GM21390 (cell line): ENCODE measurements around the gene MESP1.

Experiments used
- ATAC-seq: cut with Tn5 transposase; IDR thresholded peaks from one replicate; pipeline ENCODE4 v1.9.1; 2021; ENCODE audit not compliant: unreplicated experiment

Gene MESP1

DNA sequence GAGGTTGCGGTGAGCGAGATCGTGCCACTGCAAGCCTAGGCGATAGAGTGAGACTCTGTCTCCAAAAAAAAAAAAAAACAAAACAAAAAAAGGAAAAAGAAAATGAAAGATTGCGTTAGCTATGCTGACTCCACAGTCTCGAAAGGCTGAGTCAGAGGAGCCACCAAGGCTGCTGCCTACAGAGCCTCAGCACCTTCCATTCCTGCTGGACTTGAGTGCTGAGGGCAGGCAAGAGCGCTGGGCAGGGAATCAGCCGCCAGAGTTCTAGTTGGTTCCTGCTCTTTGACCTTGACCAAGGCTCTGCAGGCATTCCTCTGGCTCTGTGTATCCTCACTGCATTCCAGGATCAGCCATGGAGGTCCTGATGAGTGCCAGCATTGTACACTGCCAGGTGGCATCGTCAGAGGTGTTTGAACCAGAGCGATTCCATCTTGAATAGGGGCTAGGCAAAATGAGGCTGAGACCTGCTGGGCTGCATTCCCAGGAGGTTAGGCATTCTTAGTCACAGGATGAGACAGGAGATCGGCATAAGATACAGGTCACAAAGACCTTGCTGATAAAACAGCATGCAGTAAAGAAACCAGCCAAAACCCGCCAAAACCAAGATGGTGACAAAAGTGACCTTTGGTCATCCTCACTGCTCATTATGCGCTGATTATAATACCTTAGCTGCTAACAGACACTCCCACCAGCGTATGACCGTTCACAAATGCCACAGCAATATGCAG lies 31.0 kb upstream of the MESP1 start:
- no peak for ATAC-seq

DNA sequence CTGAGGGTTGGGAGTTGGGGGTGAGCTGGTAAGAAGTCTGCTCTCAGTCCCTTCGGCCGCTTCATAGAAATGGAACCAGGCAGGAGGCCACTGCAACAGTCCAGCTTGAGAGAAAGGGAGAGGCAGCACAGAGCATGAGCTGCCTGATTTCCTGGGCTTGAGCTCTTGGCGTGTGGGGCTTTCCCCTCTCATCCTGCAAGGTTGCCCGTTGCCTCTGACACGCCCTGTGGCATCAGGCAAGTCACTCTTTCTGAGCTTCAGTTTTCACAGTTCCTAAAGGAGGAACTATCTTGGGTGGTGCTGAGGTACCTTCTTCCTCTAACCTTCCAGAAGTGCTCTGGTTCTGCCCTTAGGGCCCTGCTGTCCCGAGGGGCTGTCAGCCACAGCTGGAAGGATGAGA lies 30.0 kb upstream of the MESP1 start:
- no peak for ATAC-seq

DNA sequence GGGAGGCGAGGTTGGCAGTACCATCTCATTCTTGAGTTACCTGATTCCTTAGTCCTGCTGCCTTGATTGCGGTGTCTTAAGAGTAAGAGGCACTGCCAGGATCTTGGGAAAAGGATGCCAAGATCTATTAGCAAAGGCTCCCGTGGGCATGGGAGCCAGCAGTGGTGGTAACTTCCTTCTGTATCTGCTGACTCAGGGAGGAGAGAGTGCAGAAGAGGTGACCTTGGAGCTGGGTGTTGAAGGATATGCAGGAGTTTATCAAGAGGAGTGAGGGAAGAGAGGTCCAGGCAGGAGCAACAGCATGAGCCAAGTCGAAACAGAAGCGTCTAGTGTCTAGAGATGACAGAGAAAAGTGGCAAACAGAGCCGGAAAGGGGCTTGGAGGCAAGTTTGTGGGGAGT lies 29.6 kb upstream of the MESP1 start:
- no peak for ATAC-seq

DNA sequence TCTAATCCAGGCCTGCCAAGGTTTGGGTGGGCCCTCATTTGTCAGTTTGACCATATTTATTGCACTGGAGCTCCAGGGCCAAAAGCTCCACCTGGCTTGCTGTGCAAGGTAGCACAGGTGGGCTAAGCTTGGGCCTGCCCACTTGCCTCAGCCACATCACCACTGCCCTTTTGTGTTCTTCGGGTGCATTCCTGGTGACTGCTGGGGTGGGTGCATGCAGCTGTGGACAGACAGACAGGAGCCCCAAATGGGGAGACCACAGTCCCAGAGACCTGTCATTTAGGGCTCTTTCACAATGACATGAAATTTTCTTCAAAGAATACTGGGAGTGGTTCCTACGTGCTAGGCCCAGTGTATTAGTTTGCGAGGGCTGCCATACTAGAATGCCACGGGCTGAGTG lies 27.8 kb upstream of the MESP1 start:
- no peak for ATAC-seq

DNA sequence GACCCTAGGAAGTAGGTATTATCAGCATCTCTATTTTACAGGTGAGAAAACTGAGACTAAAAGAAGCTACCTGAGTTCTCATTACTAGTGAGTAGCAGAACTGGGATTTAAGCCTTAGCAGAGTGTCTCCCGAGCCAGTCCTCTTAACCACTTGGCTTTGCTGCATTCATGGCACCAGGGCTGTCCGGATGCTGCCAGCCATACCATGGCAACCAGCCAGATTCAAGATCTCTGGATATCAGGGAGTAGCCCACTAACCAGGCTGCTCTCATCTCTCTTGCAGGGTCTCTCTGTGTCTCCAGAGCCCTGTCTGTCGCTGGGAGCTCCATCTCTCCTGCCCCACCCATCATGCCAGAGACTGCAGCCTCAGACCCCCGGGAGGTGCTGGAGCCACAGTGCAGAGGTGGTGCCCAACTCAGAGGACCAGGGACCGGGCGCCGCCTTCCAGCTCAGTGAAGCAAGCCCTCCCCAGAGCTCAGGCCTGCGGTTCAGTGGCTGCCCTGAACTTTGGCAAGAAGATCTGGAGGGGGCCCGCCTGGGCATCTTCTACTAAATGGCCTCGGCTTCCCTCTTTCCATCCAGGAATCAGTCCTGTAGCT lies 26.8 kb upstream of the MESP1 start:
- ATAC-seq, result no peak

DNA sequence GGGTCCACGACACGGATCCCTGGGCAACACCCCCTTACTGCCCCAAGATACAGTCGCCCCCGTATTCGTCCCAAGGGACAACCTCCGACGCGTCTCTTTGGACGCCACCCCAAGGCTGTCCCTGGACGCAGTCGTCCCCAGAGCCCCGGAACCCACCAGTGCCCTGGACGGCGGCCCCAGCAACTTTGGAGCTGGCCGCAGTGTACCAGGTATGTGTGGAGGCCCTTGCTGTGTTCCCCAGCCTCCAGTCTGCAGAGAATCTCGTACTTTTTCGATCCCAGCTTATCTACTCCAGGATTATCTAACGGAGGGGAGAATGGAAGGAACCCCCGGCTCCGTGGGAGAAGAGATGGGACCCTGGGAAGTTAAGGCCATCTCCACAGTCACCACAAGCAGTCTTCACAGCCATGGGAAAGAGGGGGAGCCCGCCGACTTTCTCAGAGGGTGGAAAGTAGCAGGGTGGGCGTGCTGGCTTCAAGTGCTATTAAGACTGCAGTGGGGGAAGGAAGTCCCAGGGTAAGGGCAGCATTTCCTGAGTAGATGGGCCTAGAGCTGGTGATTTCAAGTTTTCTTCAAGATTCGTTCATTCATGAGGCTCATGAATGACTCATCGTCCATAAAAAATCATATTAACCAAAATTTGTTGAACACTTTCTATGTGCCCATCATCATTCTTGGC lies 26.2 kb upstream of the MESP1 start:
- no peak for ATAC-seq

DNA sequence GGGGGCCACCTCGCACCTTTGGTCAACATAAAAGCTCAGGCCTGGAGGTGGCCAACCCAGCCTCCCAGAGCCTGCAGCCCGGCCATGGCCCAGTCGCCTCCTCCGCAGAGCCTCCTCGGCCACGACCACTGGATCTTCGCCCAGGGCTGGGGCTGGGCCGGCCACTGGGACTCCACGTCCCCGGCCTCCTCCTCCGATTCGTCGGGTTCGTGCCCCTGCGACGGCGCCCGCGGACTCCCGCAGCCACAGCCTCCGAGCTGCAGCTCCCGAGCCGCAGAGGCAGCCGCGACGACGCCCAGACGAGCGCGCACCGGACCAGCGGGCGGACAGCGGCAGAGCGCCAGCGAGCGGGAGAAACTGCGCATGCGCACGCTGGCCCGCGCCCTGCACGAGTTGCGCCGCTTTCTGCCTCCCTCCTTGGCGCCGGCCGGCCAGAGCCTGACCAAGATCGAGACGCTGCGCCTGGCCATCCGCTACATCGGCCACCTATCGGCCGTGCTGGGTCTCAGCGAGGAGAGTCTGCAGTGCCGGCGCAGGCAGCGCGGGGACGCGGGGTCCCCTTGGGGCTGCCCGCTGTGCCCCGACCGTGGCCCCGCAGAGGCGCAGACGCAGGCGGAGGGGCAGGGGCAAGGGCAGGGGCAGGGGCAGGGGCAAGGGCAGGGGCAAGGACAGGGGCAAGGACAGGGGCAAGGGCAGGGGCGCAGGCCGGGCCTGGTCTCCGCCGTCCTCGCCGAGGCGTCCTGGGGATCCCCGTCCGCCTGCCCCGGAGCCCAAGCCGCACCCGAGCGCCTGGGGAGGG lies 25.4 kb upstream of the MESP1 start, which contains the start of gene MESP2:
Gene MESP2 (plus strand): TSS at position 59 of the 799 bp plus-strand sequence. CDS start 26 bp downstream, at position 85.
- peak; percentile 65 for ATAC-seq

DNA sequence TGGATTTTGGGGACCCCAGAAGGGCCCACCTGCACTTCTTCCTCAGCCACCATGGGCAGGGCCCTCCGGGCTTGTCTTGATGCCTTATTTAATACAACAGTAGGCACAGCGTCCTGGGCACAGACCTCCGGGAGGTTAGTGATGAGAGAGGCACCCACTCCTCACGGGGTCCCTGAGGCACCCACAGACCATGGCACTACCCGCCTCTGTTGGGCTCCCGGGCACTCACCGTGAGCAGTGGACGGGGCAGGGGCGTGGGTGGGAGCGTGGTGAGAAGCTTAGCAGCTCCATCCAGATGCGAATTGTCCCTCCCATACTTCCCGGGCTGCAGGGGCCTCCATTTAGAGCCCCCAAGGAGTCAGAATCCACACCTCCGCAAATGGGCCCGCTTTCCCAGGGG lies 24.8 kb upstream of the MESP1 start:
- ATAC-seq, result no peak

DNA sequence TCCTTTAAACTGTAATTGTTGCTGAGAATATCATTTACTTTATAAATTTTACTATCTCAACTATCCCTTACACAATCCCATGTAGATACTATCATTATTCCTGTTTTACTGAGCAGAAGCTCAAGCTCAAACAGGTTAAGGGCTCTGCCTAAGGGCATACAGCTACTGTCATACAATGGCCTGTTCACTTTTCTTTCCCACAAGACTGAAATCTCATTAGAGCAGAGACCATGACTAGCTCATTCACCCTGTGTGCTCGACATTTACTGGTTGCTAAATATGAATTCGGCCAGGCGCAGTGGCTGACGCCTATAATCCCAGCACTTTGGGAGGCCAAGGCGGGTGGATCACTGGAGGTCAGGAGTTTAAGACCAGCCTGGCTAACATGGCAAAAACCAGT lies 23.4 kb upstream of the MESP1 start:
- no peak for ATAC-seq

DNA sequence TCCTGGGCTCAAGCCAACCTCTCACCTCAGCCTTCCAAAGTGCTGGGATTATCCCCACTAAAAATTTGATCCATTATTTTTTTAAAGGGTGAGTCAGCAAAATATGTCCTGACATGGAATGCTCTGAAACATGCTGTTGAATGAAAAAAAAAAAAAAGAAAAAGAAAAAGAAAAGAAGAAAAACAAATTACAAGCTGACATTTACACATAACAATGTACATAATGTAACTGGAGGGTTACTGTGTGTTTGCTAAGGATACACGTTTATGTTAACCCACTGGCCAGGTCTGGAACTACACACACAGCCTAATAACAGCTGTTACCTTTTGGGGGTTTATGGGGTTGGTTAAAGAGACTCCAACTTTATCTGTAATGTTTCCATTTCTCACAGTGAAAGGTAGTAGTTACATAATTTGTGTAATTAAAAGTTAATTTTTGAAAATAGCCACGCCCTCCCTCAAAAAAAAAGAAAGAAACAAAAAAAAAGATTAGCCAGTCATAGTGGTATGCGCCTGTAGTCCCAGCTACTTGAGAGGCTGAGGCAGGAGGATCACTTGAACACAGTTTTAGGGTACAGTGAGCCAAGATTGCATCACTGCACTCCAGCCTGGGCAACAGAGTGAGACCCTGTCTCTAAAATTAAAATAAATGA lies 22.0 kb upstream of the MESP1 start:
- ATAC-seq, result no peak

DNA sequence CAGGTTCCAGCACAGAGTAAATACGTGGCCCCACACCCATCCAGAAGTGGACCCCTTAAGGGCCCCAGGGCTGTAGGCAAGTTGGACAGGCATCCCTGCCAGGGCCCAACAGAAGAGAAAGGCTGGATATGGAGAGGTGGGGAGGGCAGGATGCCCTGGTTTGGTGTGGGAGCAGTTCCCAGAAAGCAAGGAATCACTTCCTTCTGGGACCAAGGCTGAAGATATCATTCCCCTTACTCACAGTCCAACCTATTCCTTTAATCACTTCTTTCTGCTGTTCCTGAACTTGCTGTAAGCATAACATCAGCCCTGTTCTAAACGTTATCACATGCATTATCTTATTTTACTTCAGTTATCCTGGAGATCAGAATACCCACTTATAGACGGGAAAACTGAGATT lies 19.0 kb upstream of the MESP1 start:
- ATAC-seq, result no peak

DNA sequence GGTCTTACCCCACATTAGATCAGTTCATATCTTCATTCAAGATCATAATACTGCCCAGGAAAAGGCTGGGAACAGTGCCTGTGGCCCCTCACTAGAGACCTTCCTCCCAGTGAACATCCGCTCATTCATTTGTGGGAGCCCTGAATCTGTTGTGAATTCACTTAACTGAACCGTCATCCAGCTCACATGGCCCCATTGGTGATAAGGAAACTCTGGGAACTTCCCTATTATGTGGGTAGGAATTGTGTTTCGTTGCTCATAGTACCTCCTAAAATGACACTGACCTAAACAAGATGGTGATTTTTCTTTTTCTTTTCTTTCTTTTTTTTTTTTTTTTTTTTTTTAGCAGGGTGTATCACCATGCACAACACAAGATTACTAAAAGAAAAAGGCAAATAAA lies 18.3 kb upstream of the MESP1 start:
- no peak for ATAC-seq

DNA sequence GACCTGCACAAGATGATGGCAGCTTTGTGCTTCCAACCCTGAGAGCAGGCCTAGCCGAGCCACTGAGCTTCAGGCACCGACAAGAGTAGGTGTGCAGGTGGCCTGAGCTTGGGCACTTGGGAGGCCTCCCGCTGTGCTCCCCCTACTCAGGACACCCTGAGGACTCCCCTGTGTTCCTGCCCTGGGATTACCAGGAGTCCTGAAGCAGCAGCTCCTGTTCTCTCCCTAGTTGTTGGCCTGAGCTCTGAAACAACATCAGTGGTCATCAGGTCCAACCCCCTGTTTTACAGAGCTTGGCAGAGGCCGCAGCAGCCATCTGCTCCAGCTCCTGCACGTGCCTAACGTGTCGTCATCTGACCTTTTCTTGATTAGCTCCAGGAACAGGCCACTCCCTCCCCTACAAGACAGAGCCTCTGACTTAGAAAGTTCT lies 17.0 kb upstream of the MESP1 start:
- ATAC-seq, result no peak

DNA sequence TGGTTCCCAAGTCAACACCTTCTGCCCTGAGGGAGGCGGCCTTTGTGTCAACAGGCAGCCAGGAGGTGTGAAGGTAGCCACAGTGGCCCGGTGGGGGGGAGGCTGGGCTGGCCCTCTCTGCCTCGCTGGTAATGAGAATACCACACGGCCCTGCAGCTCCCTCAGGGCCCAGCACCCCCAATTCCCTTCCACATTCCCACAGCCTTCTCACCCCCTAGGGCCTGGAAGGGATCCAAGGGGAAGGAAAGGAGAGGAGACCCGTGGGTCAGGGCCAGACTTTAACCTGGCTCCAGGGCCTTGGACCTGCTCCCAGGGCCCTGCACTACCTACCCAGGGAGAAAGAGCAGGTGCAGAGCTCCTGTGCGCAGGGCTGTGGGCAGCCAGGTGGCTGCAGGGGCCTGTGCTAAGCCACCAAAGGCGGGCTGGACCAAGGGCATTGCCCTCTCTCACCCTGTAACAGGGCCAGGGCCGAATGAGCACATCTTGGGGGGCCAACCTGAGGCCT lies 16.4 kb upstream of the MESP1 start:
- ATAC-seq, result no peak

DNA sequence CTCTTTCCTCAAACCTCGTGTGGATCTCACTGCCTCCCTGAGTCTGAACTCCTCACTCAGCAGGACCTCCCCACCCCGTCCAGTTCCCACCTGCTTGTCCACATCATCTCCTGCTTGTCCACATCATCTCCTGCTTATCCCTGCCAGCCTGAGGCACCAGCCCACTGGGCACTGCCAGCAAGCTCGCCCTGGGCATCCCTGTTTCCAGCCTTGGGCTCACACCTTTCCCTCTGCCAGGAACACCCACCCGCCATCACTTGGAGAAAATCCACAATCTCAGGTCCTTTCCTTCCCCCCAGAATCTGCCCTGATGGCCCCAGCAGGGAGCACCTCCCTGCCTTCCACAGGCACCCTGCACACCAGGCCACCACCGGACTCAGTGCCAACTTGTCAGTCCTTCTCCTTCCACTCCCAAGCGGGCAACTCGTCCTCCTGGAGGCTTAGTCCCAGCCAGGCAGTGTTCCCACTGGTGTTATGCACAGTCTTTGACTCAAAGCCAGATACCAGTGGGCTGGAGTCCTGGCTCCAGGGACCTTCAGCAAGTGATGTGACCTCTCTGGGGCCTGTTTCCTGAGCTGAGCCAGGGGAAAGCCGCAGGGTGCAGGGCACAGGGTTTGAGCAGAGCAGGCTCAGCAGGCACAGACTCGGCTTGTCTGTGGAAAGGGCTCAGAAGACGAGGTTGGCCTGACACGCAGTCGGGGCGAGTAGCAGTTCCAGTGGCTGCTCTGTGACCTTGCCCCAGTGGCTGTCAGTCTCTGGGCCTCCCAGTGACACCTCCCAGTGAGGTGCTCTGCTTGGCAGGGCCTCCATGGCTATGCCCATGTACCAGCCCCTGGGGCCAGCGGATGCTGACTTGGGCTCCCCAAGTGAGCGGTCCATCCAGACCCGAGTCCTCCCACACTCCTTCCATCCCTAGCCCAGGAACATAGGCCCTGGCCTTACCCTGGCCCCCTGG lies 15.6 kb upstream of the MESP1 start:
- ATAC-seq, result no peak

DNA sequence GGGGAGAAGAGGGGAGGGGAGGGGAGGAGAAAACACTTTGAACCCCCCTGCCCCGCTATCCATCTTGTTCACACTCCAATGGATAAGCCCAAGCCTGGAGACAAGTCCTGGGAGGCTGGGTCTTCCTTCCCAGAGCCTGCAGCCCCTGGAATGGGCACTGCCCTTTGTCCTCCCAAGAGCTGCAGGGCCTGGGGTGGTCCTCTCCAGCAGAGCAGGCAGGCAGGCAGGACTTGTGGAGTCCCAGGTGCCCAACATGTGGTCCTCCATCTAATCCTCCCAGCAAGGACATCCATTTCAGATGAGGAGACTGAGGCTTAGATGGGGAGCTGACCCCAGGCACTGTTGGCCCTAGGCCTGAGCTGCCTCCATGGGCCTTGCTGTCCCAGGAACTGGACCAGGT lies 14.6 kb upstream of the MESP1 start:
- no peak for ATAC-seq

DNA sequence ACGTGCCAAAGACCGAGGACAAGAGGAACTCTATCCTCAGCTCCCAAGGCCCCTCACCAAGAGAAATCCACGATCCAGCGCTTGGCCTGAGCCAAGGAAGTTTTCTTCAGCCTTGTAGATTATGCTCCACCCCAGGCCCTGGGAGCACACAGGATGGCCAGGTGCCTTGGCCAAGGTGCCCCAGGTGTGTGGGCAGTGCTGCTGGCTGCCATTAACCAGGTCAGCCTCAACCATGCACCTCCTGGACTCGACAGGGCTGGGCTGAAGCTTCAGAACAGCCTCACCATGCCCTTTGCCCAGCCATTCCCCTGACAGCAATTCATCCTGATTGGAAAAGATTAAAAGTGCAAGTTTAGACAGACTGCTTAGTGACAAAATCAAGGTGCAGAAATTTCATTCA lies 10.9 kb upstream of the MESP1 start:
- no peak for ATAC-seq

DNA sequence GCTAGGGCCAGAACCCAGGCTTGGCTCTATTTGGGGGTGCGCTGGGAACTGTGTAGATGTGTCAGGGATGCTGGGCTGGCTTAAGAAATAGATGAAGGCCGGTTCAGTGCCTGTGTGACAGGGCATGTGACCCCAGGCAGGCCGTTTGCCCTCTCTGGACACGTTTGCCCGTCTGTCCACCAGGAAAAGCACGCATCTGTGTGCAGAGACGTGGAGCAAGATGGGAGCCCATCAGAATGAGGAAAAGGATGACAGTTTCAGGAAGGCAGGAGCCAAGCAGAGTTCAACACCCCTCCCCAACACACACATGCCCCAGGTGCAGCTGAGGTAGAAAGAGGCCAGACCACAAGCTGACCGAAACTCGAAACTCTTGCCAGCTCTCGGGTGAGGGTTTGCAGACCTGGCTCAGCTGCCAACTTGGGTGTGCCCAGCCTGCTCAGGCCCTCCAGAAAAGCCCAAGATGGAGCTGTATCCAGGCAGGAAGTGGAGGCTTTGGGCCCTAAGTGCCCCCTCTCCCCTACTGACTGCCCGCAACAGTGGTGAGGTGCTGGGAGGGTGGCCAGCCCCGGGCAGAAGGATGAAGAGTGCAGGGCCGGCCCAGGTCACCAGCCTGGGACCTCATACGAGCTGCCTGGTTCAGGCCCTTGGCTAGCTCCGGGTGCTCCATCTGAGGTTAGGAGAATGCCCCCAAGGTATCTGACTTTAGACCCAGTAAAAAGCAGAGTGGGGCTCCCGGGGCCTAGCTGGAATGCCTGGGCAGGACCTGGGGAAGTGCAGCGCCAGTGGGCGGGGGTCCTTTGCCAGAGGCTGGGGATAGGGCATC lies 10.2 kb upstream of the MESP1 start:
- no peak for ATAC-seq
